Right atrium auricular region (tissue), 2 donors: ENCODE data around the gene N4BP2L2. TPM values are rescaled to one million over a fixed set of nuclear protein-coding genes. Genes with fewer than 3 reads are reported as not detected.

Source experiments
- DNase-seq: peaks from one replicate; pipeline ENCODE4 v3.0.0-alpha.2; 2019; ENCODE audit warnings: low spot score
- H3K27ac ChIP-seq, 2 donors: fragments of 200-600 bp; sonication (generic); 1 replicate in 1 of 2; 2 replicates in 1 of 2; pipeline ENCODE4 v1.5.1; 2016 to 2019
- H3K27me3 ChIP-seq, 2 donors: fragments of 200-600 bp; sonication (generic); one replicate each; pipeline versions ENCODE4 v1.5.1 to v1.6.0; 2017 to 2019
- H3K36me3 ChIP-seq: fragments of 200-600 bp; sonication (generic); one replicate; pipeline ENCODE4 v1.5.1; 2016
- H3K4me1 ChIP-seq, 2 donors: fragments of 200-600 bp; sonication (generic); one replicate each; pipeline versions ENCODE4 v1.5.1 to v1.6.0; 2017 to 2019
- H3K4me3 ChIP-seq, 2 donors: fragments of 200-600 bp; sonication (generic); 1 replicate in 1 of 2; 2 replicates in 1 of 2; pipeline ENCODE4 v1.5.1; 2017 to 2019; ENCODE audit warnings: mild to moderate bottlenecking in 1 of 2, moderate library complexity in 1 of 2
- H3K9me3 ChIP-seq, 2 donors: fragments of 200-600 bp; sonication (generic); one replicate each; pipeline ENCODE4 v1.5.1; 2019
- CTCF ChIP-seq, 2 donors: fragments of 200-600 bp; sonication (generic); IDR thresholded peaks; one replicate each; pipeline ENCODE4 v1.5.1; 2019; ENCODE audit warnings: antibody characterized with exemption in 2 of 2
- total RNA-seq, 2 donors: library from RNA; depleted of rRNA; stranded (reverse); fragments of >200 nt; gene quantifications; one replicate each; pipeline ENCODE4 v1.1.0, GENCODE V29; 2016

Gene N4BP2L2
- total RNA-seq, 2 donors from 2014 or later = 92.8 to 97.5 TPM

- Histone ChIP-seq H3K9me3 (no peaks in the 10 kb centered on the region), H3K36me3 (no peaks in the 10 kb centered on the region), H3K27me3 (no peaks in the 10 kb centered on the region), H3K4me1 (no peaks in the 10 kb centered on the region), H3K27ac (no peak overlapping the region), H3K4me3 (no peak overlapping the region)
- DNase-seq = no peak
- no peak for TF ChIP-seq CTCF (IDR thresholded peaks at IDR 0.05)
Measured at GRCh38 chr13:32553720-32554119, 15.1 kb upstream of the N4BP2L2 start.

DNA sequence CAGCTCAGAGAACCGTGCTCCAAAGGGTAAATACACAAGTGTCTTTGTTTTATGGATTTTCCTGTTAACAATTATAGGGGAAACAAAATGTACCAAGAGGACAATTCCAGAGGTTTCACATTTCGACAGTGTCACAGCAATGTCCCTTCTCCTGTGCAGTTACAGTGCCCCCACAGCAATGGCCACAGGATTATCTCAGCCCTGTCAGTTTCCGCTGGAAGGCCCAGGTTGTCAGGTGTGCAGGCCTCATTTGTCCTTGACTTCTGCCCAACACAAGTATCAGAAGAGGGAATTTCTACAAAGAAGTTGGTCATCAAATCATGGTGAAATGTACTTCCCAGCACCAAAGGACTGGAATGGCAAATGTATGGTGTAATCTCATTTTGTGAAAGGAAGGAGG is 11.2 kb upstream of the N4BP2L2 start:
- H3K27ac ChIP-seq = no peak overlapping the region
- no peaks in the 10 kb centered on the region for H3K27me3 ChIP-seq
- no peaks in the 10 kb centered on the region for H3K36me3 ChIP-seq
- no peak overlapping the region for H3K4me3 ChIP-seq
- H3K9me3 ChIP-seq = no peaks in the 10 kb centered on the region
- no peaks in the 10 kb centered on the region for H3K4me1 ChIP-seq
- no peak for DNase-seq
- no peak for TF ChIP-seq CTCF (IDR thresholded peaks at IDR 0.05)

DNA sequence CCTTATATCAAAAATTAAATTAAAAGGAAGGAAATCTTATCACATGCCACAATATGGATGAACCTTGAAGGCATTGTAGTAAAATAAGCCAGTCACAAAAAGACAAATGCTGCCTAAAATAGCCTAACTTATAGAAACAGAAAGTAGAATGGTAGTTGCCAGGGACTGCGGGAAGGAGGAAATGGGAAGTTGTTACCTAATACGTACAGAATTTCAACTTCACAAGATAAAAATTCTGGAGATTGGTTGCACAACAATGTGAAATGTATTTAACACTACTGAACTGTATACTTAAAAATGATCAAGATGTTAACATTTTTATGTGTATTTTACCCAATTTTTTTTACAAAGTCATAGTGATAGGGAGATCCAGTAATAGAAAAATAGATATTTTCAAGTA is 10.2 kb upstream of the N4BP2L2 start:
- no peaks in the 10 kb centered on the region for H3K4me1 ChIP-seq
- no peak for TF ChIP-seq CTCF (IDR thresholded peaks at IDR 0.05)

GRCh38 chr13:32545083-32545482 is 6.5 kb upstream of the N4BP2L2 start:
- Histone ChIP-seq H3K4me1 (no peaks in the 10 kb centered on the region), H3K27me3 (no peaks in the 10 kb centered on the region), H3K4me3 (no peak overlapping the region), H3K9me3 (no peaks in the 10 kb centered on the region), H3K27ac (no peak overlapping the region), H3K36me3 (no peaks in the 10 kb centered on the region)
- no peak for DNase-seq
- TF ChIP-seq CTCF (IDR thresholded peaks at IDR 0.05) = no peak

More for the DNA sequence above, 10.2 kb upstream of the N4BP2L2 start:
- no peaks in the 10 kb centered on the region for H3K27me3 ChIP-seq
- H3K36me3 ChIP-seq = no peaks in the 10 kb centered on the region
- no peak for DNase-seq
- no peaks in the 10 kb centered on the region for H3K9me3 ChIP-seq
- no peak overlapping the region for H3K27ac ChIP-seq
- no peak overlapping the region for H3K4me3 ChIP-seq

DNA sequence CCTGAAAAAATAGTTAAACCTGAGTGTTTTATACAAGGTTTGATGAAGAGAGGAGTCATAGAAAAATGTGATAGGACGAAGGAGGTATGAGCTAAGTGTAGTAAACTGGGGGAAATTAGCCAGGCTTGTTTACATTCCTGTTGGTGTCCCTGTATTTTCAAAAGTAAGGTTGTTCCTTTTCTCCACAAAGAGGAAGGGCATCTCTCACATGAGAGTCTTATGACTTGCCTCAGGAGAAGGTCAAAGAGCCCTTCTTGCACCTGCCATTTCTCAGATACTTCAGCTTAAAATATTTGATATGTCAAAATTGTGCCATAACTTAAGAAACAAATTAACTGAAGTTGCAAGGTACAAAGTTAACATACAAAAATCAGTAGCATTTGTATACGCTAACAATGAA is 3.6 kb upstream of the N4BP2L2 start:
- Histone ChIP-seq H3K9me3 (no peaks in the 10 kb centered on the region), H3K4me3 (no peak overlapping the region), H3K27ac (no peak overlapping the region), H3K4me1 (peaks cover 0 to 6% of the 10 kb centered on the region in 2 donors), H3K27me3 (no peaks in the 10 kb centered on the region), H3K36me3 (no peaks in the 10 kb centered on the region)
- DNase-seq = no peak
- no peak for TF ChIP-seq CTCF (IDR thresholded peaks at IDR 0.05)

- no peak for TF ChIP-seq CTCF (IDR thresholded peaks at IDR 0.05)
- no peak for DNase-seq
- H3K4me1 ChIP-seq = peaks cover 0 to 38% of the 10 kb centered on the region in 2 donors
- H3K4me3 ChIP-seq = peak overlapping the region; percentile 61 to 70
- peak overlapping the region; percentile 92 to 96 for H3K27ac ChIP-seq
- H3K36me3 ChIP-seq = peaks cover 16% of the 10 kb centered on the region
- H3K9me3 ChIP-seq = no peaks in the 10 kb centered on the region
- no peaks in the 10 kb centered on the region for H3K27me3 ChIP-seq
Measured at GRCh38 chr13:32538143-32538620, 413 bp downstream of the N4BP2L2 start.
